Nephron progenitor cell (in vitro differentiated cells): ENCODE measurements around the gene GALNT3.

Experiments used
- DNase-seq: peaks from one replicate; pipeline ENCODE4 v3.0.0; 2021
- H3K27ac Mint-ChIP-seq: 2 replicates; pipeline ENCODE4 v1.8.0; 2021; ENCODE audit warnings: mild to moderate bottlenecking, moderate library complexity, mixed read lengths
- H3K27me3 Mint-ChIP-seq: 2 replicates; pipeline ENCODE4 v1.8.0; 2021; ENCODE audit warnings: mild to moderate bottlenecking, low read depth, mixed read lengths; ENCODE audit not compliant: poor library complexity
- H3K36me3 Mint-ChIP-seq: 2 replicates; pipeline ENCODE4 v1.8.0; 2021; ENCODE audit warnings: low read depth, mixed read lengths
- H3K4me1 Mint-ChIP-seq: 2 replicates; pipeline ENCODE4 v1.8.0; 2021; ENCODE audit warnings: mixed read lengths
- H3K4me3 Mint-ChIP-seq: 2 replicates; pipeline ENCODE4 v1.8.0; 2021; ENCODE audit warnings: mild to moderate bottlenecking, moderate library complexity, mixed read lengths
- H3K9me3 Mint-ChIP-seq: 2 replicates; pipeline ENCODE4 v1.8.0; 2021; ENCODE audit warnings: mild to moderate bottlenecking, moderate library complexity, mixed read lengths
- CTCF ChIP-seq: fragments of 200-600 bp; sonication (generic); IDR thresholded peaks from 2 replicates; pipeline ENCODE4 v1.5.0; 2021; ENCODE audit warnings: antibody characterized with exemption

GALNT3 gene

GRCh38 chr2:165716091-165716490 lies 78.0 kb downstream of the GALNT3 start:
- Mint-ChIP-seq H3K27ac (no peak overlapping the region), H3K4me1 (no peaks in the 10 kb centered on the region), H3K4me3 (no peak overlapping the region), H3K27me3 (peaks cover 4% of the 10 kb centered on the region), H3K36me3 (no peaks in the 10 kb centered on the region), H3K9me3 (no peaks in the 10 kb centered on the region)
- TF ChIP-seq CTCF = no peak
- no peak for DNase-seq

DNA sequence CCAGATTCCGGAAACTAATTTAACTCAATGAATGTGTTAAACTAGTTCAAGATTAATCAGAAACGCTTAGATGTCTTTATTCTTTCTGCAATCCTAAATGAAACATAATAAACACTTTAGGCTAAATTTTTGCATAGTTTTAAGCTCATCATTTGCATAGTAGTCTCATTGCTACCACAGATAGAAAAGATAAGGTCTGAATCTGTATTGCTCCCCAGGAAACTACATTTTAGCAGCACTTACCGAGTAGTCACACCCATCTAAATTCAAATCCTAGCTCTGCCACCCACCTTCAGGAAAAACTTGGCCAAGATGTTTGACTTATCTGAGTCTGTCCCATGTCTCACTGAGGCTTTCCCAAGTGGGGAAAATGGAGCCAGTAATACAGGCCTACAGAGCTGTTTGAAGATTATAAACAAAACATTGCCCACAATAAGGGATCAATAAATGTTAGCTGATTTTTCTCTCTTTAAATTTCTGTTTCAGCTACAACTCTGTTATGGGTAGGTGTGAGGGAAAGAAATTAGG lies 87.0 kb downstream of the GALNT3 start:
- no peaks in the 10 kb centered on the region for H3K36me3 Mint-ChIP-seq
- H3K27ac Mint-ChIP-seq = no peak overlapping the region
- H3K27me3 Mint-ChIP-seq = no peaks in the 10 kb centered on the region
- TF ChIP-seq CTCF = no peak
- H3K4me3 Mint-ChIP-seq = no peak overlapping the region
- peaks cover 6% of the 10 kb centered on the region for H3K9me3 Mint-ChIP-seq
- no peak for DNase-seq
- no peaks in the 10 kb centered on the region for H3K4me1 Mint-ChIP-seq

GRCh38 chr2:165701147-165701546 lies 92.9 kb downstream of the GALNT3 start:
- no peak overlapping the region for H3K4me3 Mint-ChIP-seq
- no peak overlapping the region for H3K27ac Mint-ChIP-seq
- DNase-seq = no peak
- H3K36me3 Mint-ChIP-seq = peaks cover 6% of the 10 kb centered on the region
- H3K9me3 Mint-ChIP-seq = no peaks in the 10 kb centered on the region
- peaks cover 33% of the 10 kb centered on the region for H3K4me1 Mint-ChIP-seq
- TF ChIP-seq CTCF = no peak
- no peaks in the 10 kb centered on the region for H3K27me3 Mint-ChIP-seq

GRCh38 chr2:165700531-165700930 lies 93.5 kb downstream of the GALNT3 start:
- peaks cover 8% of the 10 kb centered on the region for H3K36me3 Mint-ChIP-seq
- H3K27ac Mint-ChIP-seq = no peak overlapping the region
- no peak overlapping the region for H3K4me3 Mint-ChIP-seq
- H3K4me1 Mint-ChIP-seq = peaks cover 36% of the 10 kb centered on the region
- H3K9me3 Mint-ChIP-seq = no peaks in the 10 kb centered on the region
- peak; percentile 13 for DNase-seq
- H3K27me3 Mint-ChIP-seq = no peaks in the 10 kb centered on the region
- TF ChIP-seq CTCF = no peak

- TF ChIP-seq CTCF = no peak
- Mint-ChIP-seq H3K27me3 (no peaks in the 10 kb centered on the region), H3K4me3 (no peak overlapping the region), H3K36me3 (peaks cover 8% of the 10 kb centered on the region), H3K9me3 (no peaks in the 10 kb centered on the region), H3K27ac (no peak overlapping the region), H3K4me1 (peaks cover 36% of the 10 kb centered on the region)
- DNase-seq = no peak
Observed at GRCh38 chr2:165699946-165700345, 94.1 kb downstream of the GALNT3 start.

GRCh38 chr2:165698444-165698884 lies 95.6 kb downstream of the GALNT3 start:
- peak; percentile 26 for DNase-seq
- Mint-ChIP-seq H3K27ac (no peak overlapping the region), H3K9me3 (no peaks in the 10 kb centered on the region), H3K36me3 (peaks cover 12% of the 10 kb centered on the region), H3K4me1 (peaks cover 36% of the 10 kb centered on the region), H3K27me3 (no peaks in the 10 kb centered on the region), H3K4me3 (no peak overlapping the region)
- TF ChIP-seq CTCF = peak; percentile 32
